Hepatic stellate cell (primary cell): Measurements from ENCODE around the gene MED12L.

ENCODE experiments used
- DNase-seq: peaks from one replicate; pipeline ENCODE4 v3.0.0; 2011; ENCODE audit warnings: low spot score

MED12L gene

GRCh38 chr3:151259664-151260063 is 174.2 kb downstream of the MED12L start:
- no peak for DNase-seq

GRCh38 chr3:151262871-151263525 is 177.5 kb downstream of the MED12L start:
- no peak for DNase-seq

GRCh38 chr3:151264605-151265004 is 179.1 kb downstream of the MED12L start:
- DNase-seq = no peak

GRCh38 chr3:151265166-151265565 is 179.7 kb downstream of the MED12L start:
- DNase-seq = no peak

- DNase-seq = no peak
These were observed 180.4 kb downstream of the MED12L start for GRCh38 chr3:151265866-151266265.

- DNase-seq = no peak
These were observed 181.6 kb downstream of the MED12L start for GRCh38 chr3:151267066-151267465.

GRCh38 chr3:151268267-151269235 is 183.1 kb downstream of the MED12L start:
- DNase-seq = no peak

- DNase-seq = no peak
These were observed 184.2 kb downstream of the MED12L start for GRCh38 chr3:151269631-151270030.

- no peak for DNase-seq
These were observed 189.6 kb downstream of the MED12L start for GRCh38 chr3:151275091-151275490.

GRCh38 chr3:151276038-151276686 is 190.7 kb downstream of the MED12L start:
- DNase-seq = no peak

GRCh38 chr3:151276687-151277042 is 191.2 kb downstream of the MED12L start:
- DNase-seq = no peak

- DNase-seq = no peak
These were observed 192.8 kb downstream of the MED12L start, which contains the start of gene P2RY14 for GRCh38 chr3:151278230-151278629. Gene P2RY14, minus strand, starts transcription at chr3:151278542. Its CDS starts 64,226 bp downstream, at chr3:151214316.

GRCh38 chr3:151281671-151282324 is 196.3 kb downstream of the MED12L start:
- DNase-seq = peak; percentile 66

GRCh38 chr3:151282921-151283320 is 197.5 kb downstream of the MED12L start:
- DNase-seq = peak; percentile 42

- no peak for DNase-seq
These were observed 197.9 kb downstream of the MED12L start for GRCh38 chr3:151283387-151283786.

- DNase-seq = no peak
These were observed 198.5 kb downstream of the MED12L start for GRCh38 chr3:151283907-151284461.

- DNase-seq = no peak
These were observed 200.5 kb downstream of the MED12L start for GRCh38 chr3:151285940-151286339.

- no peak for DNase-seq
These were observed 204.0 kb downstream of the MED12L start for GRCh38 chr3:151289445-151289844.

- DNase-seq = peak; percentile 26
These were observed 205.2 kb downstream of the MED12L start for GRCh38 chr3:151290673-151291072.

GRCh38 chr3:151293127-151293526 is 207.7 kb downstream of the MED12L start:
- no peak for DNase-seq

GRCh38 chr3:151296226-151296625 is 210.8 kb downstream of the MED12L start:
- no peak for DNase-seq

- no peak for DNase-seq
These were observed 212.0 kb downstream of the MED12L start for GRCh38 chr3:151297429-151297828.
